Gastroesophageal sphincter (tissue), 4 donors: Measurements from ENCODE around the gene FOLR1. TPM values are rescaled to one million over a fixed set of nuclear protein-coding genes. Genes with fewer than 3 reads are reported as not detected.

Experiments used
- ATAC-seq: fragments of 150-250 bp; one replicate; pipeline ENCODE4 v1.9.1; 2016; ENCODE audit warnings: mild to moderate bottlenecking, moderate library complexity
- H3K27ac ChIP-seq, 4 donors: fragments of 200-600 bp; sonication (generic) in 3 of 4; 1 replicate in 3 of 4; 2 replicates in 1 of 4; pipeline ENCODE4 v1.5.1; 2016 to 2019
- H3K27me3 ChIP-seq: fragments of 200-600 bp; sonication (generic); one replicate; pipeline ENCODE4 v1.5.1; 2019
- H3K36me3 ChIP-seq, 2 donors: fragments of 200-600 bp; sonication (generic); one replicate each; pipeline ENCODE4 v1.5.1; 2019; ENCODE audit warnings: control low read depth in 1 of 2
- H3K4me1 ChIP-seq, 3 donors: fragments of 200-600 bp; sonication (generic); 1 replicate in 2 of 3; 2 replicates in 1 of 3; pipeline ENCODE4 v1.5.1; 2016 to 2019; ENCODE audit warnings: control low read depth in 2 of 3
- H3K4me3 ChIP-seq, 2 donors: fragments of 200-600 bp; sonication (generic); one replicate each; pipeline ENCODE4 v1.5.1; 2019; ENCODE audit warnings: mild to moderate bottlenecking in 1 of 2, moderate library complexity in 1 of 2
- H3K9me3 ChIP-seq, 3 donors: fragments of 200-600 bp; sonication (generic); one replicate each; pipeline ENCODE4 v1.5.1; 2017 to 2019; ENCODE audit warnings: control low read depth in 2 of 3
- CTCF ChIP-seq, 4 experiments: fragments of 200-600 bp in 2 of 4; fragments of 450-650 bp in 2 of 4; sonication (generic) in 1 of 4; IDR thresholded peaks; one replicate each; pipeline ENCODE4 v1.5.1; 2017 to 2019; ENCODE audit warnings: antibody characterized with exemption in 4 of 4, mild to moderate bottlenecking in 2 of 4, moderate library complexity in 2 of 4
- EP300 ChIP-seq: sonication (generic); formaldehyde crosslinking; IDR thresholded peaks from one replicate; pipeline ENCODE4 v1.6.1; 2017; ENCODE audit warnings: antibody characterized with exemption, mild to moderate bottlenecking
- POLR2A ChIP-seq, 2 donors: fragments of 450-650 bp; IDR thresholded peaks; one replicate each; pipeline ENCODE4 v1.6.1; 2017; ENCODE audit warnings: antibody characterized with exemption in 2 of 2, mild to moderate bottlenecking in 2 of 2, moderate library complexity in 1 of 2
- POLR2AphosphoS5 ChIP-seq: sonication (generic); formaldehyde crosslinking; IDR thresholded peaks from one replicate; pipeline ENCODE4 v1.6.1; 2017; ENCODE audit warnings: antibody characterized with exemption
- WGBS, 2 donors: methylation state at CpG; one replicate each; pipeline ENCODE4 v1.1.5; 2018; ENCODE audit warnings: low coverage in 1 of 2; 5-methylcytosine and 5-hydroxymethylcytosine counted together
- total RNA-seq, 4 donors: library from RNA; depleted of rRNA; stranded (reverse); fragments of >200 nt; gene quantifications; one replicate each; pipeline ENCODE4 v1.1.0, GENCODE V29; 2016

Gene FOLR1
- total RNA-seq, 4 donors from 2014 or later, result 0.81 to 23.7 TPM; not detected in 2

DNA sequence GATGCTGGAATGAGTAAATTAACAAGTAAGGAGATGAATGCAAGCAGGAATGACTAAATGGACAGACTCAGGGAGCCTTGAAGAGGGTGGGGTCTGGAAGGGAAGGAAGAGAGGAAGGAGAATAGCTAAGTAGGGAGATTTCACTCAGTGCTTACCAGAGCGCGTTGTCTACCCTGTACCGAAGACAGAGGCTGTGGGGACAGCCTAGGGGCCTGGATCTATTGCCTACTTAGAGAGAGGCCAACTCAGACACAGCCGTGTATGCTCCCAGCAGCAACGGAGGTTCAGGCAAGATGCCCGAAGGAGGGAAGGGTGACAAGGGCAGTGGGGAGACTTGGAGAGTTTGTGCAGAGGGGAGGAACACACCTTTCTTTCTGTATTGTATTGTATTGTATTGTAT, 24.7 kb downstream of the FOLR1 start, which contains the start of gene FOLR2:
TSS of gene FOLR2 (plus strand) at position 157 of the 400 bp plus-strand sequence. CDS start 1,791 bp downstream, outside the sequence.
- no peak for TF ChIP-seq CTCF (IDR thresholded peaks at IDR 0.05)
- no peak for TF ChIP-seq POLR2AphosphoS5
- no peak for TF ChIP-seq POLR2A (IDR thresholded peaks at IDR 0.05)
- TF ChIP-seq EP300, result no peak
- Histone ChIP-seq H3K27me3 (peaks cover 17% of the 10 kb centered on the region), H3K4me1 (no peaks in the 10 kb centered on the region), H3K36me3 (no peaks in the 10 kb centered on the region), H3K9me3 (no peaks in the 10 kb centered on the region), H3K27ac (peak within 1 kb of the TSS in 1 of 4 donors; percentile 3), H3K4me3 (peak within 1 kb of the TSS in 1 of 2 donors; percentile 18)
- ATAC-seq, result peak; percentile 53
- WGBS, 2 donors, result 83% methylated on average over 6 of the region's 6 CpGs

GRCh38 chr11:72217841-72218240, 25.9 kb downstream of the FOLR1 start:
- Histone ChIP-seq H3K36me3 (no peaks in the 10 kb centered on the region), H3K4me3 (no peak overlapping the region), H3K27me3 (peaks cover 17% of the 10 kb centered on the region), H3K27ac (peak overlapping the region in 1 of 4 donors; percentile 39), H3K4me1 (peaks cover 0 to 10% (median 3%) of the 10 kb centered on the region in 3 donors), H3K9me3 (no peaks in the 10 kb centered on the region)
- WGBS, 2 donors, result 38 to 69% methylated on average over 2 of the region's 2 CpGs
- TF ChIP-seq CTCF (IDR thresholded peaks at IDR 0.05) (no peak), POLR2AphosphoS5 (no peak), POLR2A (IDR thresholded peaks at IDR 0.05) (no peak), EP300 (no peak)
- no peak for ATAC-seq

DNA sequence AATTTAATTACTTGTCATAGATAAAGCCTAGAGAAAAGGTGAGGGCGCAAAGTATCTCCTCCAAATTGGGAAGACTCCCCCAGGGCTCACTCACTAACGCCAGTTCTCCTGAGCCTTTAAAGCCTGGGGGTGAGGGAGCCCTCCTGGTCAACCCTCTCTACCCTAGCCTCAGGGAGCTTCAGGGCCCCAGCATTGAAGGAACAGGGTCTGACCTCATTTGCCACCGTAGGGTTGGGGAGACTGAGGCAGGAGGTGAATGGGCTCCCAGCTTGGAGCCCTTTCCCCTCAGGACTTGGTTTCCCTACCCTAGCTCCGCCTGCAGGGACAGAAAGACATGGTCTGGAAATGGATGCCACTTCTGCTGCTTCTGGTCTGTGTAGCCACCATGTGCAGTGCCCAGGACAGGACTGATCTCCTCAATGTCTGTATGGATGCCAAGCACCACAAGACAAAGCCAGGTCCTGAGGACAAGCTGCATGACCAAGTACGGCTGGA, 26.4 kb downstream of the FOLR1 start:
- TF ChIP-seq POLR2AphosphoS5, result no peak
- no peak for TF ChIP-seq CTCF (IDR thresholded peaks at IDR 0.05)
- TF ChIP-seq EP300, result no peak
- no peak for TF ChIP-seq POLR2A (IDR thresholded peaks at IDR 0.05)
- H3K4me1 ChIP-seq, result peaks cover 0 to 10% (median 3%) of the 10 kb centered on the region in 3 donors
- no peak overlapping the region for H3K4me3 ChIP-seq
- WGBS, 2 donors, result 71 to 100% methylated on average over 1 of the region's 5 CpGs
- ATAC-seq, result no peak
- peak overlapping the region in 1 of 4 donors; percentile 39 for H3K27ac ChIP-seq
- no peaks in the 10 kb centered on the region for H3K9me3 ChIP-seq
- H3K27me3 ChIP-seq, result peaks cover 17% of the 10 kb centered on the region
- no peaks in the 10 kb centered on the region for H3K36me3 ChIP-seq

- H3K36me3 ChIP-seq, result no peaks in the 10 kb centered on the region
- H3K27me3 ChIP-seq, result peaks cover 17% of the 10 kb centered on the region
- TF ChIP-seq CTCF (IDR thresholded peaks at IDR 0.05) (no peak), POLR2A (IDR thresholded peaks at IDR 0.05) (no peak), EP300 (no peak), POLR2AphosphoS5 (no peak)
- WGBS, 2 donors, result 100% methylated on average over 2 of the region's 10 CpGs; no CpG with 5 or more reads in 1 of the 2 donors
- no peak overlapping the region for H3K4me3 ChIP-seq
- no peak for ATAC-seq
- H3K9me3 ChIP-seq, result no peaks in the 10 kb centered on the region
- no peak overlapping the region for H3K27ac ChIP-seq
- H3K4me1 ChIP-seq, result peaks cover 0 to 19% (median 9%) of the 10 kb centered on the region in 3 donors
Measured at GRCh38 chr11:72220696-72221363, 28.9 kb downstream of the FOLR1 start.
